IPS-18c (cell line): ENCODE results near the gene FGF1.

Experiments
- H3K4me3 ChIP-seq: 2 replicates; pipeline ENCODE4 v1.7.0; 2013; ENCODE audit warnings: low read depth, mild to moderate bottlenecking, low read length, moderate library complexity; ENCODE audit not compliant: insufficient read depth
- H3K9me3 ChIP-seq: one replicate; pipeline ENCODE4 v1.6.1; 2013; ENCODE audit warnings: mild to moderate bottlenecking, low read length, moderate library complexity; ENCODE audit not compliant: control insufficient read depth, insufficient read depth

FGF1 gene

GRCh38 chr5:142610176-142611001 is 75.5 kb downstream of the FGF1 start:
- Histone ChIP-seq H3K9me3 (no peaks in the 10 kb centered on the region), H3K4me3 (no peak overlapping the region)

DNA sequence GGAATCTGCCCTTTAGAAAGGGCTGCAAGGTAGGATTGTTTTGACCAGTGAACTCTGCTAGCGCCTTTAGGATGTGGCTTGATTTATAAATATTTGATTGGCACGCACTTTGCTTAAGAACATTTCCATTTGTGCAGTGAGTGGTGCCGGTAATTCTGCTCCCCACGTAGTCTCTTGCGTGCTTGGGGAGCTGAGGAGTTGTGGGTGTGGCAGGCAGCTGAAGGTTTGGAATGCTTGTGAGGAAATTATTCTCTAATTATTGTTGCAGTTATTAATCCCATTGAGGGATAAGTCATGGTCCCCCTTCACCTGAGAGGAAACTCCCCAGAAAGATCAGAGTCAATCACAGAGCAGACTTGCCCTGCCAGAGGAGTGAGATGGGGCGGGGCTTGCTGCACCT is 76.7 kb downstream of the FGF1 start:
- Histone ChIP-seq H3K4me3 (no peak overlapping the region), H3K9me3 (no peaks in the 10 kb centered on the region)

DNA sequence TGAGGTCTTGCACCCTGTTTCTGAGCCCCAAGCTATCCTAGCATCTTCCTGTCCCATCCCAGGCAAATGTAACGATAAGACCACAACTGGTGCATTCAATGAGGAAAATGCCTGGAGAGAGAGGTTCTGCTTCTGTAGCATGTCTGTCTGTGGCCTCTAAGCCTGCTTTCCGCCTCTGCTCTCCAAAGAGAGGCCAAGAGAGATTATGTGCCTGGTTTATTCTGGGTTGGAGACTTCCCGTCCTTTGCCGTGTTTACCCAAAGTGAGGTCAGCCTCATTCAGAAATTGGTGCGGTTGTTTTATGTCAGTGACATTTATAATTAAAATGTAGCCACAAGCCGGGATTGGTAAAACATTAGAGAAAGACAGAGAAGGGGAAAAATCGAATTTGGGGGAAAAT is 77.8 kb downstream of the FGF1 start:
- Histone ChIP-seq H3K9me3 (no peaks in the 10 kb centered on the region), H3K4me3 (no peak overlapping the region)

DNA sequence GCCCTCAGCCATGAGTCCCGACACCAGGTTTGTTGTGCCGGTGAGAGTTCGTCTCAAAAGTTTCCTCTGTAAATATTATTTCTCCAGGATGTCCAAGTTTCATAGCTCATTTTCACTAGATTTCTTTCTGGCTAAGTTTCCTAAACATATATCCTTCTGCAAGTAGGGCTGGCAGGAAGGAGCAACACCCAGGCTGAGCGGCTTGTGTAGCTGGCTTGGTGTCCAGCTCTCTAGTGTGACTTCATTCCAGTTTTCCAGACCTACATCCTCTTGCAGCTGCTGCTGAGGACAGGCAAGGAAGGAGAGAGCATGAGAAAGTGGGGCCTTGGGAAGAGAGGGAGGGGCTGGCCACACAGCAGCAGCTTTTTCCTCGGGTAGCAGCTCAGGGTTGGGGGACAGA is 80.3 kb downstream of the FGF1 start:
- Histone ChIP-seq H3K4me3 (no peak overlapping the region), H3K9me3 (no peaks in the 10 kb centered on the region)

- Histone ChIP-seq H3K9me3 (no peaks in the 10 kb centered on the region), H3K4me3 (no peak overlapping the region)
Observed at GRCh38 chr5:142602720-142603245, 83.1 kb downstream of the FGF1 start.

- Histone ChIP-seq H3K4me3 (no peak overlapping the region), H3K9me3 (peaks cover 3% of the 10 kb centered on the region)
Observed at GRCh38 chr5:142601432-142601831, 84.5 kb downstream of the FGF1 start.

DNA sequence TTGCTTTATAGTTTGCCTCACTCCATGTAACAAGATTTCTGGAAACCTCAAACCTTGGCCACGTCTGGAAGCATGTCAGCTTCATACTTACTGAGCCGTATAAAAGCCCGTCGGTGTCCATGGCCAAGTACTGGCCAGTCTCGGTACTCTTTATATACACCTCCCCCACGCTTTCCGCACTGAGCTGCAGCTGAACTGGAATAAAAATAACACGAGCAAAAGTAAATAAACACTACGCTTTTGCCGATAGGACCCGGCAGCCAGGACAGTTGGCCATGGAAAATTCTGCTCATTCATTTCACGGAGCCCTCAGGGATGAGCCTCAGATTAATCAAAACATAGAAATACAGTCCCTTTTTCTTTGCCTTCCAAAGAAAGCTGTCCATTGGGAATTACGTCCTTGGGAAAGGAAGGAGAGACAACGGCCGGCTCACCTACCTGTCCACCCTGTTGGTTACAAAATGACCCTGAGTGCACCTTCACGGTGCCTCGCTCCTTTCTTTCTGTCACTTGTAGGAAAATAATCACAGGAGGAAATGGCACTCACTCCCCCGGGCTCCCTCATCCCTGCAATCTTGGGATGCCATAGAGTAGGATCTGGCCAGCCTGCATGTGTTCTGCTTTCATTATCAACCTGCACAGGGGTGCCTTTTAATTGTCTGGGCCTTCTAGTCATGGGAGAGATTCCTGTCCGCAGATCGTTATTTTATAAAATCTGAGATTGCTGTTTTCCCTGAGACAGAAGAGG is 85.1 kb downstream of the FGF1 start:
- no peak overlapping the region for H3K4me3 ChIP-seq

DNA sequence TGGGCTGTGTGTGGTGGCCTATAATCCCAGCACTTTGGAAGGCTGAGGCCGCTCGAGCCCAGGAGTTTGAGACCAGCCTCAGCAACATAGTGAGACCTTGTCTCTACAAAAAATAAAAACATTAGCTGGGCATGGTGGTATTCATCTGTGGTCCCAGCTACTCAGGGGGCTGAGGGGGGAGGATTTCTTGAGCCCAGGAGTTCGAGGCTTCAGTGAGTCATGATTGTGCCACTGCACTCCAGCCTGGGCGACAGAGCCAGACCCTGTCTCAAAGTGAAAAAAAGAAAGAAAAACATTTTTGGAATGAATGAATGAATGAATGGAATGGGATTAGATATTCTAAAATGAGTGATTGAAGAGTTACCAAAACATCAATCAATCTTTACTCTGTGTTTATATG is 85.8 kb downstream of the FGF1 start:
- no peak overlapping the region for H3K4me3 ChIP-seq
- peaks cover 5% of the 10 kb centered on the region for H3K9me3 ChIP-seq

More for the DNA sequence above, 85.1 kb downstream of the FGF1 start:
- H3K9me3 ChIP-seq = peaks cover 5% of the 10 kb centered on the region

DNA sequence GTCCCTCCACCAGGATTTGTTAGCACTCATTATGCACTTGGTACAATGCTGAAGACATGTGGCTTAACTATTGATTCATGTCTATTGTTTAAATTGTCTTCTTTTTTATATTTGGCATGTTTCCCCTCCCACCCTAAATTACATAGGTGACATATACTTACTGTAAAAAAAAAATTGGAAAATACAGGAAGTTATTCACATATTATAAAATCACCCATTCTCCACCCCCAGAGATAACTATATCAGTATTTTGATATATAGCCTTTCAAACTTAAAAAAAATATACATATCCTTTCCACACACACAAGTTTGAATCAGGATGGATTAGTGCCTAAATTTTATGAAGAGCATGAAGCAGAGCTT is 87.6 kb downstream of the FGF1 start:
- peaks cover 5% of the 10 kb centered on the region for H3K9me3 ChIP-seq
- H3K4me3 ChIP-seq = no peak overlapping the region

- H3K4me3 ChIP-seq = no peak overlapping the region
- peaks cover 5% of the 10 kb centered on the region for H3K9me3 ChIP-seq
Observed at GRCh38 chr5:142597546-142598337, 88.1 kb downstream of the FGF1 start.

DNA sequence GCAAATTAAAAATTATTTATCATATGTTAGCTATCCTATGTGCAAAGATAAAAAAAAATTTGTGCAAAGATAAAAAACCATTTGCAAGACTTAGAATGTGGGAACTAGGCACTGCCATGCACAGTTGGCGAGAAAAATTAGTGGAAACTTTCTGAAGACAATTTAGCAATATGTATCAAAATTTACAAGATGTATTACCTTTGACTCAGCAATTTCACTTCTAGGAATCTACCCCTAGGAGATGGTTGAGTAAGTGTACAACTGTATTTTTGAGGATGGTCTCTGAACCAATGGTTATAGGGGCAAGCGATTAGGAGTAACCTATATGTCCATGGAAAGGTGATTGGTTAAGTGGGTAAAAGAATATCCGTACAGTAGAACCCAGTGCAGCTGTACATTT is 88.9 kb downstream of the FGF1 start:
- peaks cover 5% of the 10 kb centered on the region for H3K9me3 ChIP-seq
- no peak overlapping the region for H3K4me3 ChIP-seq

DNA sequence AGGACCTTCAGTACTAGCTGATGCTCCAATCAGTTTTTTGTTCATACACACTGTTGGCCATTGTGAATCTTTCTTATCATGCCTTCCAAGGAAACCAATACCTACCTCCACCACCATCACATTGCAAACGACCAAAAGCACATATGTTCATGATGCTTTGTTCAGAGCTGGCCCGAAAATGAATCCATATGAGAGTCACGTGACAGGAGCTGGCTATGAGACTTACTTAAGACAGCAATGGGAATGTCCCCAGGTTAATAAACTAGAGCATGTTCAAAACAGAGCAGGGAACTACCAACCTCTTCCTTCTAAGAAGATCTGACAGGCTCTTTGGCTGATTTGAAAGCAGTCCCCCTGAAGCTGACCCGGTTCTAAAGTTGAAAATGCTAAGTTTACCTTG is 93.5 kb downstream of the FGF1 start:
- H3K4me3 ChIP-seq = no peak overlapping the region

GRCh38 chr5:142590451-142591231 is 95.2 kb downstream of the FGF1 start:
- Histone ChIP-seq H3K9me3 (no peaks in the 10 kb centered on the region), H3K4me3 (no peak overlapping the region)

More for the DNA sequence above, 93.5 kb downstream of the FGF1 start:
- H3K9me3 ChIP-seq = peaks cover 3% of the 10 kb centered on the region

DNA sequence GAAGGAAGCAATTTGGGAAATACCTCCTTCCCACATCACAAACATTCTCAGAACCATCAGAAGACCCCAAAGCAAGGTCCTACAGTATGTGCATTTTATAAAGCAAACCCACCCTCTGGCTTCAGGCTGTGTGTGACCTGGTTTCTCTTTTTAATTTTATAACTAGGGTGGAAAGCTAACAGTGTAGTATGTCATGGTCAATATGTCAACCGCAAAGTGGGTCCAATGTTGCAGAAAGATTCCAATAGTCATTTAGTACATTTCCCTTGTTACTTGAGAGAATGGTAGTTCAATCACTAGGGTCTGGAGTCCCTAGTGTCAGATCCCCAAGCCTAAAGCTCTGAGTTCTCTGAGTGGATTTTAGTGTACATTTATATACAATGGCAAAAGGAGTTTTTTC is 96.2 kb downstream of the FGF1 start:
- Histone ChIP-seq H3K4me3 (no peak overlapping the region), H3K9me3 (no peaks in the 10 kb centered on the region)

GRCh38 chr5:142587354-142587965 is 98.4 kb downstream of the FGF1 start:
- Histone ChIP-seq H3K4me3 (no peak overlapping the region), H3K9me3 (no peaks in the 10 kb centered on the region)

DNA sequence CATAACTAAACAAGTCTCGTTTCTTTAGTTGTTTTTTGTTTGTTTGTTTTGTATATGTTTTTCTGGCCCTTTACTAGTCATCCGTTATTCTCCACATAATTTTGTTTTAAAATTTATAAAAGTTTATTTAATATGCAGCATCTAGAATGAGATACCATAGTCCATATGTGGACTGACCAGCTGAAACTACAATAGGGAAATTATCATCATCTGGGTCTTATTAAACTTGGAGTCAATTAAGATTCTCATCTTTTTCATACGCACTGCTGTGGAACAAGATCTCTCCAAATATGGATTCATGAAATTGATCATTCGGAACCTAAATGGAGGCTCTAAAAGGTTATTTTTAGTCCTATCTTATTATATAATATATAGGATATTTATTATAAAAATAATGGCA is 99.3 kb downstream of the FGF1 start:
- no peaks in the 10 kb centered on the region for H3K9me3 ChIP-seq

More for the DNA sequence above, 99.3 kb downstream of the FGF1 start:
- no peak overlapping the region for H3K4me3 ChIP-seq
